ENCODE measurements around the gene INS. TPM values are rescaled to one million over a fixed set of nuclear protein-coding genes. Genes with fewer than 3 reads are reported as not detected.

The INS gene
- total and polyA plus RNA-seq, 2 donors from 2014 or later = not detected

- TF ChIP-seq, protein P1, sequence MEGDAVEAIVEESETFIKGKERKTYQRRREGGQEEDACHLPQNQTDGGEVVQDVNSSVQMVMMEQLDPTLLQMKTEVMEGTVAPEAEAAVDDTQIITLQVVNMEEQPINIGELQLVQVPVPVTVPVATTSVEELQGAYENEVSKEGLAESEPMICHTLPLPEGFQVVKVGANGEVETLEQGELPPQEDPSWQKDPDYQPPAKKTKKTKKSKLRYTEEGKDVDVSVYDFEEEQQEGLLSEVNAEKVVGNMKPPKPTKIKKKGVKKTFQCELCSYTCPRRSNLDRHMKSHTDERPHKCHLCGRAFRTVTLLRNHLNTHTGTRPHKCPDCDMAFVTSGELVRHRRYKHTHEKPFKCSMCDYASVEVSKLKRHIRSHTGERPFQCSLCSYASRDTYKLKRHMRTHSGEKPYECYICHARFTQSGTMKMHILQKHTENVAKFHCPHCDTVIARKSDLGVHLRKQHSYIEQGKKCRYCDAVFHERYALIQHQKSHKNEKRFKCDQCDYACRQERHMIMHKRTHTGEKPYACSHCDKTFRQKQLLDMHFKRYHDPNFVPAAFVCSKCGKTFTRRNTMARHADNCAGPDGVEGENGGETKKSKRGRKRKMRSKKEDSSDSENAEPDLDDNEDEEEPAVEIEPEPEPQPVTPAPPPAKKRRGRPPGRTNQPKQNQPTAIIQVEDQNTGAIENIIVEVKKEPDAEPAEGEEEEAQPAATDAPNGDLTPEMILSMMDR (IDR thresholded peaks at IDR 0.05; ENCODE audit: borderline replicate concordance, extremely low read depth, insufficient read depth) = no peak
- no peaks in the 10 kb centered on the region for H3K36me3 ChIP-seq (ENCODE audit: control insufficient read depth in 2 of 3, insufficient read depth in 3 of 3, low read length in 3 of 3)
- no peak for FAIRE-seq
- H3K27ac ChIP-seq (ENCODE audit: low read depth in 2 of 2, low read length in 2 of 2) = no peak overlapping the region
- H3K4me1 ChIP-seq (ENCODE audit: control insufficient read depth in 2 of 3, insufficient read depth in 2 of 3, low read depth in 1 of 3, low read length in 3 of 3) = peaks cover 0 to 13% (median 3%) of the 10 kb centered on the region in 3 donors
- H3K9ac ChIP-seq (ENCODE audit: low read length in 3 of 3) = no peak overlapping the region
- intact Hi-C loops (cut with DNase I) = no loop called here
- H3K4me3 ChIP-seq (ENCODE audit: low read length in 3 of 3) = no peak overlapping the region
- H3K27me3 ChIP-seq (ENCODE audit: control insufficient read depth, insufficient read depth, low read length) = no peaks in the 10 kb centered on the region
- DNase-seq = peak in 2 of 5 donors; percentile 11 to 58
- no peaks in the 10 kb centered on the region for H3K9me3 ChIP-seq (ENCODE audit: control insufficient read depth in 2 of 3, insufficient read depth in 1 of 3, low read length in 3 of 3)
Measured at GRCh38 chr11:2204361-2205213, 43.6 kb upstream of the INS start.

- H3K27ac ChIP-seq (ENCODE audit: low read depth in 2 of 2, low read length in 2 of 2) = no peak overlapping the region
- no peak overlapping the region for H3K9ac ChIP-seq (ENCODE audit: low read length in 3 of 3)
- H3K4me1 ChIP-seq (ENCODE audit: control insufficient read depth in 2 of 3, insufficient read depth in 2 of 3, low read depth in 1 of 3, low read length in 3 of 3) = peaks cover 0 to 13% (median 3%) of the 10 kb centered on the region in 3 donors
- peak in 2 of 5 donors; percentile 53 to 76 for DNase-seq
- no peak overlapping the region for H3K4me3 ChIP-seq (ENCODE audit: low read length in 3 of 3)
- H3K36me3 ChIP-seq (ENCODE audit: control insufficient read depth in 2 of 3, insufficient read depth in 3 of 3, low read length in 3 of 3) = no peaks in the 10 kb centered on the region
- H3K9me3 ChIP-seq (ENCODE audit: control insufficient read depth in 2 of 3, insufficient read depth in 1 of 3, low read length in 3 of 3) = no peaks in the 10 kb centered on the region
- TF ChIP-seq, protein P1 (IDR thresholded peaks at IDR 0.05; ENCODE audit: borderline replicate concordance, extremely low read depth, insufficient read depth) = no peak
- intact Hi-C loops (cut with DNase I) = no loop called here
- FAIRE-seq = no peak
- H3K27me3 ChIP-seq (ENCODE audit: control insufficient read depth, insufficient read depth, low read length) = no peaks in the 10 kb centered on the region
Measured at GRCh38 chr11:2203440-2204259, 42.6 kb upstream of the INS start.

GRCh38 chr11:2202900-2203439 lies 42.0 kb upstream of the INS start:
- DNase-seq = peak in 1 of 5 donors; percentile 70
- no peaks in the 10 kb centered on the region for H3K36me3 ChIP-seq (ENCODE audit: control insufficient read depth in 2 of 3, insufficient read depth in 3 of 3, low read length in 3 of 3)
- H3K9me3 ChIP-seq (ENCODE audit: control insufficient read depth in 2 of 3, insufficient read depth in 1 of 3, low read length in 3 of 3) = no peaks in the 10 kb centered on the region
- peaks cover 0 to 7% (median 3%) of the 10 kb centered on the region in 3 donors for H3K4me1 ChIP-seq (ENCODE audit: control insufficient read depth in 2 of 3, insufficient read depth in 2 of 3, low read depth in 1 of 3, low read length in 3 of 3)
- FAIRE-seq = no peak
- H3K27me3 ChIP-seq (ENCODE audit: control insufficient read depth, insufficient read depth, low read length) = no peaks in the 10 kb centered on the region
- no peak overlapping the region for H3K27ac ChIP-seq (ENCODE audit: low read depth in 2 of 2, low read length in 2 of 2)
- intact Hi-C loops (cut with DNase I) = no loop called here
- H3K9ac ChIP-seq (ENCODE audit: low read length in 3 of 3) = no peak overlapping the region
- no peak overlapping the region for H3K4me3 ChIP-seq (ENCODE audit: low read length in 3 of 3)
- TF ChIP-seq, protein P1 (IDR thresholded peaks at IDR 0.05; ENCODE audit: borderline replicate concordance, extremely low read depth, insufficient read depth) = no peak
